GM19035 (cell line): ENCODE results near the gene RYR3.

Experiments
- ATAC-seq: cut with Tn5 transposase; IDR thresholded peaks from one replicate; pipeline ENCODE4 v1.9.1; 2021; ENCODE audit not compliant: unreplicated experiment

The RYR3 gene

GRCh38 chr15:33445984-33446383 lies 135.2 kb downstream of the RYR3 start:
- no peak for ATAC-seq

- no peak for ATAC-seq
Measured at GRCh38 chr15:33448151-33448550, 137.4 kb downstream of the RYR3 start.

- no peak for ATAC-seq
Measured at GRCh38 chr15:33448961-33449606, 138.3 kb downstream of the RYR3 start.

- no peak for ATAC-seq
Measured at GRCh38 chr15:33449810-33450209, 139.0 kb downstream of the RYR3 start.

- ATAC-seq: no peak
Measured at GRCh38 chr15:33451385-33451784, 140.6 kb downstream of the RYR3 start.

- no peak for ATAC-seq
Measured at GRCh38 chr15:33453761-33454160, 143.0 kb downstream of the RYR3 start.

- ATAC-seq: no peak
Measured at GRCh38 chr15:33454346-33454745, 143.6 kb downstream of the RYR3 start.

- no peak for ATAC-seq
Measured at GRCh38 chr15:33454996-33455395, 144.2 kb downstream of the RYR3 start.

GRCh38 chr15:33458421-33458820 lies 147.7 kb downstream of the RYR3 start:
- no peak for ATAC-seq

GRCh38 chr15:33460166-33460805 lies 149.5 kb downstream of the RYR3 start:
- no peak for ATAC-seq

- ATAC-seq: no peak
Measured at GRCh38 chr15:33461671-33462070, 150.9 kb downstream of the RYR3 start.

GRCh38 chr15:33467146-33467815 lies 156.5 kb downstream of the RYR3 start:
- no peak for ATAC-seq

GRCh38 chr15:33467816-33468163 lies 157.0 kb downstream of the RYR3 start:
- ATAC-seq: no peak

- no peak for ATAC-seq
Measured at GRCh38 chr15:33468740-33469139, 158.0 kb downstream of the RYR3 start.

GRCh38 chr15:33473005-33473404 lies 162.2 kb downstream of the RYR3 start:
- ATAC-seq: no peak

- ATAC-seq: no peak
Measured at GRCh38 chr15:33473714-33474113, 162.9 kb downstream of the RYR3 start.

- ATAC-seq: no peak
Measured at GRCh38 chr15:33476076-33476475, 165.3 kb downstream of the RYR3 start.

GRCh38 chr15:33476908-33477307 lies 166.1 kb downstream of the RYR3 start:
- ATAC-seq: no peak

- no peak for ATAC-seq
Measured at GRCh38 chr15:33489335-33489734, 178.6 kb downstream of the RYR3 start.

GRCh38 chr15:33490703-33491102 lies 179.9 kb downstream of the RYR3 start:
- ATAC-seq: no peak

- no peak for ATAC-seq
Measured at GRCh38 chr15:33492434-33493052, 181.8 kb downstream of the RYR3 start.

- ATAC-seq: no peak
Measured at GRCh38 chr15:33494306-33494705, 183.5 kb downstream of the RYR3 start.
